Activated CD4-positive, alpha-beta memory T cell treated with anti-CD3 and anti-CD28 coated beads, Interleukin-2, amount 10 ng/mL, durations not matched to agents 7 days and 5 days (primary cell): Measurements from ENCODE around the gene SLC22A17. TPM values are rescaled to one million over a fixed set of nuclear protein-coding genes. Genes with fewer than 3 reads are reported as not detected.

ENCODE experiments used
- total RNA-seq, 2 experiments: library from RNA; stranded (reverse); gene quantifications; one replicate each; pipeline ENCODE4 v1.2.3, GENCODE V29; 2021

Gene SLC22A17
- total RNA-seq, 2 experiments from 2014 or later: 2.0 TPM

Other genes starting within 250 kb of the SLC22A17 start
- not detected for gene CIROP, start 247.9 kb downstream of the SLC22A17 start, total RNA-seq
- gene CEBPE, start 233.6 kb downstream of the SLC22A17 start, total RNA-seq: under 1 TPM; 0.25 to 0.83 TPM
- under 1 TPM; 0.76 to 0.93 TPM for gene SLC7A8, start 169.2 kb downstream of the SLC22A17 start, total RNA-seq
- gene RNF212B, start 115.0 kb downstream of the SLC22A17 start, total RNA-seq: not detected
- 10 to 100 TPM; 11.7 to 11.9 TPM for gene HOMEZ, start 66.8 kb downstream of the SLC22A17 start, total RNA-seq
- gene PPP1R3E, start 50.0 kb downstream of the SLC22A17 start, total RNA-seq: 10 to 100 TPM; 29.7 to 34.4 TPM
- gene BCL2L2, start 46.1 kb downstream of the SLC22A17 start, total RNA-seq: 1 to 10 TPM; 2.1 to 4.1 TPM
- gene PABPN1, start 31.4 kb downstream of the SLC22A17 start, total RNA-seq: 100 to 1,000 TPM; 194 to 198 TPM
- gene EFS, start 12.3 kb upstream of the SLC22A17 start, total RNA-seq: not detected
- not detected for gene IL25, start 19.9 kb upstream of the SLC22A17 start, total RNA-seq
- not detected for gene CMTM5, start 24.2 kb upstream of the SLC22A17 start, total RNA-seq
- gene MYH6, start 55.4 kb upstream of the SLC22A17 start, total RNA-seq: under 1 TPM; 0.08 to 0.10 TPM
- gene MYH7, start 82.8 kb upstream of the SLC22A17 start, total RNA-seq: under 1 TPM in 1 of 2 experiments, not detected in 1; 0.05 TPM
- 10 to 100 TPM; 34.8 to 39.0 TPM for gene NGDN, start 116.8 kb upstream of the SLC22A17 start, total RNA-seq
- gene ZFHX2, start 198.9 kb upstream of the SLC22A17 start, total RNA-seq: 1 to 10 TPM; 1.5 to 1.8 TPM
- 10 to 100 TPM; 11.6 to 11.8 TPM for gene THTPA, start 203.4 kb upstream of the SLC22A17 start, total RNA-seq
- 100 to 1,000 TPM; 263 to 275 TPM for gene AP1G2, start 214.9 kb upstream of the SLC22A17 start, total RNA-seq
- gene JPH4, start 225.9 kb upstream of the SLC22A17 start, total RNA-seq: not detected